Transverse colon (tissue), 4 donors: ENCODE measurements around the gene KRT4.

ENCODE experiments used
- CTCF ChIP-seq, 5 experiments: fragments of 200-600 bp in 3 of 5; fragments of 450-650 bp in 2 of 5; sonication (generic) in 3 of 5; IDR thresholded peaks; 1 replicate in 2 of 5; 2 replicates in 3 of 5; pipeline ENCODE4 v1.5.1; 2016 to 2017; ENCODE audit warnings: antibody characterized with exemption in 5 of 5, inconsistent platforms in 3 of 5, mild to moderate bottlenecking in 2 of 5, moderate library complexity in 1 of 5
- POLR2AphosphoS5 ChIP-seq, 3 donors: sonication (generic); formaldehyde crosslinking; IDR thresholded peaks; one replicate each; pipeline ENCODE4 v1.6.1; 2016; ENCODE audit warnings: antibody characterized with exemption in 3 of 3

- TF ChIP-seq CTCF (IDR thresholded peaks at IDR 0.05), result no peak
- no peak for TF ChIP-seq POLR2AphosphoS5 (IDR thresholded peaks at IDR 0.05)
Measured at GRCh38 chr12:52767020-52767379, 46.9 kb downstream of the KRT4 start.
